CD14-positive monocyte (primary cell): Measurements from ENCODE around the gene PPP1R15B. TPM values are rescaled to one million over a fixed set of nuclear protein-coding genes. Genes with fewer than 3 reads are reported as not detected.

ENCODE experiments used
- DNase-seq, 3 donors: peaks; one replicate each; pipeline ENCODE4 v3.0.0-alpha.2; 2011 to 2022
- H2AFZ ChIP-seq: 2 replicates; pipeline ENCODE4 v1.6.0; 2012; ENCODE audit warnings: mild to moderate bottlenecking, low read depth, low read length, inconsistent platforms; ENCODE audit not compliant: insufficient read depth, poor library complexity, severe bottlenecking
- H3K27ac ChIP-seq, 2 donors: 1 replicate in 1 of 2; 2 replicates in 1 of 2; pipeline ENCODE4 v1.5.1; 2012 to 2013; ENCODE audit warnings: low read length in 2 of 2, control low read depth in 1 of 2, inconsistent platforms in 1 of 2, low read depth in 1 of 2, mild to moderate bottlenecking in 1 of 2
- H3K27me3 ChIP-seq, 2 donors: one replicate each; pipeline versions ENCODE4 v1.6.0 to v1.6.1; 2011 to 2013; ENCODE audit warnings: low read length in 2 of 2; ENCODE audit not compliant: control insufficient read depth in 2 of 2, insufficient read depth in 2 of 2
- H3K36me3 ChIP-seq, 2 donors: replicated peaks in 1 of 2; 1 replicate in 1 of 2; 2 replicates in 1 of 2; pipeline versions ENCODE4 v1.5.1 to v1.6.1; 2012 to 2013; ENCODE audit warnings: low read length in 2 of 2, control low read depth in 1 of 2, inconsistent platforms in 1 of 2, mild to moderate bottlenecking in 1 of 2; ENCODE audit not compliant: insufficient read depth in 2 of 2, control insufficient read depth in 1 of 2
- H3K4me1 ChIP-seq, 2 donors: 1 replicate in 1 of 2; 2 replicates in 1 of 2; pipeline versions ENCODE4 v1.5.1 to v1.6.1; 2012 to 2013; ENCODE audit warnings: low read length in 2 of 2, control low read depth in 1 of 2, inconsistent platforms in 1 of 2, mild to moderate bottlenecking in 1 of 2, moderate library complexity in 1 of 2; ENCODE audit not compliant: insufficient read depth in 2 of 2, control insufficient read depth in 1 of 2
- H3K4me2 ChIP-seq: replicated peaks from 2 replicates; pipeline ENCODE3; 2012; ENCODE audit warnings: low read length, moderate library complexity, mild to moderate bottlenecking; ENCODE audit not compliant: poor library complexity, severe bottlenecking; ENCODE audit errors: extremely low read depth
- H3K4me3 ChIP-seq, 3 experiments: fragments of 200-600 bp in 1 of 3; sonication (generic) in 1 of 3; replicated peaks in 1 of 3; 1 replicate in 2 of 3; 2 replicates in 1 of 3; pipeline ENCODE4 v1.5.1; 2011 to 2013; ENCODE audit warnings: low read length in 3 of 3, mild to moderate bottlenecking in 3 of 3, control low read depth in 2 of 3, low read depth in 2 of 3, inconsistent platforms in 1 of 3, moderate library complexity in 1 of 3
- H3K79me2 ChIP-seq: 2 replicates; pipeline ENCODE4 v1.6.0; 2012; ENCODE audit warnings: mild to moderate bottlenecking, control low read depth, inconsistent platforms, low read length, moderate library complexity; ENCODE audit not compliant: insufficient read depth
- H3K9ac ChIP-seq: 2 replicates; pipeline ENCODE4 v1.6.0; 2017; ENCODE audit warnings: low read length, mild to moderate bottlenecking; ENCODE audit not compliant: insufficient read depth, poor library complexity, severe bottlenecking
- H3K9me3 ChIP-seq, 2 donors: replicated peaks in 1 of 2; 1 replicate in 1 of 2; 2 replicates in 1 of 2; pipeline versions ENCODE4 v1.5.1 to v1.6.1; 2012 to 2013; ENCODE audit warnings: low read length in 2 of 2, control low read depth in 1 of 2; ENCODE audit not compliant: control insufficient read depth in 1 of 2, insufficient read depth in 1 of 2
- H4K20me1 ChIP-seq: 2 replicates; pipeline ENCODE4 v1.6.0; 2012; ENCODE audit warnings: mild to moderate bottlenecking, low read length, control low read depth, moderate library complexity; ENCODE audit not compliant: insufficient read depth
- H3K27ac Mint-ChIP-seq, 7 donors: one replicate each; pipeline ENCODE4 v1.8.0; 2020; ENCODE audit warnings: mild to moderate bottlenecking in 7 of 7, mixed read lengths in 7 of 7, moderate library complexity in 6 of 7, inconsistent platforms in 2 of 7
- H3K27me3 Mint-ChIP-seq, 3 donors: one replicate each; pipeline ENCODE4 v1.8.0; 2021 to 2022; ENCODE audit warnings: low read depth in 3 of 3, mild to moderate bottlenecking in 3 of 3, mixed read lengths in 3 of 3, moderate library complexity in 3 of 3, inconsistent platforms in 1 of 3
- H3K36me3 Mint-ChIP-seq, 2 donors: one replicate each; pipeline ENCODE4 v1.8.0; 2020; ENCODE audit warnings: mixed read lengths in 2 of 2, inconsistent platforms in 1 of 2, mild to moderate bottlenecking in 1 of 2
- H3K4me1 Mint-ChIP-seq: one replicate; pipeline ENCODE4 v1.8.0; 2020; ENCODE audit warnings: mild to moderate bottlenecking, mixed read lengths
- H3K4me3 Mint-ChIP-seq, 2 donors: one replicate each; pipeline ENCODE4 v1.8.0; 2020; ENCODE audit warnings: mild to moderate bottlenecking in 2 of 2, mixed read lengths in 2 of 2, moderate library complexity in 1 of 2
- H3K9me3 Mint-ChIP-seq, 7 donors: one replicate each; pipeline ENCODE4 v1.8.0; 2020 to 2022; ENCODE audit warnings: mixed read lengths in 7 of 7, mild to moderate bottlenecking in 6 of 7, moderate library complexity in 6 of 7, inconsistent platforms in 2 of 7
- CTCF ChIP-seq: fragments of 200-600 bp; IDR thresholded peaks from one replicate; pipeline ENCODE4 v1.8.0; 2022; ENCODE audit warnings: antibody characterized with exemption, mild to moderate bottlenecking
- WGBS: methylation state at CpG from one replicate; pipeline ENCODE4 v1.1.5; 2013; ENCODE audit warnings: missing lambda C conversion rate; ENCODE audit not compliant: insufficient coverage; 5-methylcytosine and 5-hydroxymethylcytosine counted together
- intact Hi-C, 2 donors: fragments of 100-400 bp; cut with micrococcal nuclease; formaldehyde crosslinking; loops; one replicate each; pipeline versions ENCODE4 v1.15.0 to v1.15.1; 2023
- polyA plus RNA-seq, 3 donors: library from polyadenylated mRNA; depleted of rRNA in 1 of 3; unstranded in 2 of 3; stranded (reverse) in 1 of 3; fragments of 300-500 nt in 2 of 3; fragments of >200 nt in 1 of 3; fragmentation: Illumina TruSeq in 2 of 3; gene quantifications; 1 replicate in 2 of 3; 2 replicates in 1 of 3; pipeline ENCODE4 v1.2.3, GENCODE V29; 2012 to 2021

Gene PPP1R15B
- polyA plus RNA-seq, 3 donors, result 31.1 to 117 (median 31.8) TPM

DNA sequence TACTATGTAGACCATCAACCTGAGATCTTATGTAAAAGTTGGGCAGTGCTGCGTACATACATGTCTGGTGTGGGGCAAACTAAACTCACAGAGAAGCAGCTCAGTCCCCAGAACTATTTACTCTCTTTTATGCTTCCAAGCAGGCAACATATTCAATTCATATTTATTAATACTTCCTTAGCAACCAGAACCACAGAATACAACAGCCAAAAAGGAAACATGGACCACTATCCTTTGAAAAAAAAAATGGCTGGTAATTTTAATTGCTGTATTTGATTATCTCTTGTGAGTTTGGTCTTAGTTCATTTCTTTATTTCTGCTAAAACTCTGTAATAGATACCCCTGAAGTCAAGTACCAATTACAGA is 1.5 kb upstream of the PPP1R15B start:
- Mint-ChIP-seq H3K9me3 (peaks cover 0 to 5% (median 0%) of the 10 kb centered on the region in 7 donors), H3K4me3 (no peak overlapping the region), H3K36me3 (peaks cover 3 to 5% of the 10 kb centered on the region in 2 donors), H3K4me1 (peaks cover 48% of the 10 kb centered on the region), H3K27me3 (peaks cover 0 to 2% (median 0%) of the 10 kb centered on the region in 3 donors), H3K27ac (peak overlapping the region; percentile 79 to 100 (median 100))
- peaks cover 32% of the 10 kb centered on the region for H4K20me1 ChIP-seq
- no peaks in the 10 kb centered on the region for H3K36me3 ChIP-seq
- no peak overlapping the region for H3K4me2 ChIP-seq
- no CpG with 5 or more reads among the region's 1 CpG for WGBS
- no peak for DNase-seq
- peaks cover 44% of the 10 kb centered on the region for H3K79me2 ChIP-seq
- no peak overlapping the region for H3K9ac ChIP-seq
- intact Hi-C loops, result loop anchor here (5.0 kb wide), 2 partner anchors 94 to 104 kb away; partner anchors contain the start of gene MDM4 (in 1 of the 2)
- H3K27me3 ChIP-seq, result no peaks in the 10 kb centered on the region
- peak overlapping the region; percentile 89 to 99 for H3K27ac ChIP-seq
- H3K9me3 ChIP-seq, result no peaks in the 10 kb centered on the region
- no peak overlapping the region for H2AFZ ChIP-seq
- H3K4me1 ChIP-seq, result peaks cover 39 to 47% of the 10 kb centered on the region in 2 donors
- TF ChIP-seq CTCF, result no peak
- no peak overlapping the region for H3K4me3 ChIP-seq

GRCh38 chr1:204410688-204411450 is 748 bp downstream of the PPP1R15B start:
- H2AFZ ChIP-seq, result peak overlapping the region; percentile 22
- peaks cover 8 to 20% of the 10 kb centered on the region in 2 donors for H3K36me3 Mint-ChIP-seq
- no peak for TF ChIP-seq CTCF
- peak overlapping the region; percentile 93 to 95 (median 95) for H3K4me3 ChIP-seq
- peaks cover 52% of the 10 kb centered on the region for H3K4me1 Mint-ChIP-seq
- peak; percentile 30 to 52 (median 45) for DNase-seq
- peaks cover 0 to 5% (median 0%) of the 10 kb centered on the region in 7 donors for H3K9me3 Mint-ChIP-seq
- peaks cover 55% of the 10 kb centered on the region for H4K20me1 ChIP-seq
- peaks cover 67% of the 10 kb centered on the region for H3K79me2 ChIP-seq
- H3K27ac Mint-ChIP-seq, result peak overlapping the region; percentile 100
- WGBS, result under 1% methylated on average over 38 of the region's 38 CpGs
- H3K27me3 Mint-ChIP-seq, result peaks cover 0 to 2% (median 0%) of the 10 kb centered on the region in 3 donors
- peak overlapping the region; percentile 93 for H3K4me2 ChIP-seq
- H3K4me1 ChIP-seq, result peaks cover 38 to 58% of the 10 kb centered on the region in 2 donors
- peaks cover 4 to 7% of the 10 kb centered on the region in 2 donors for H3K36me3 ChIP-seq
- H3K27me3 ChIP-seq, result no peaks in the 10 kb centered on the region
- no peaks in the 10 kb centered on the region for H3K9me3 ChIP-seq
- peak overlapping the region; percentile 99 for H3K9ac ChIP-seq
- intact Hi-C loops, result loop anchor here (5.0 kb wide), 2 partner anchors 96 to 106 kb away; partner anchors contain the start of gene MDM4 (in 1 of the 2)
- H3K4me3 Mint-ChIP-seq, result peak overlapping the region; percentile 97 to 99
- H3K27ac ChIP-seq, result peak overlapping the region; percentile 99 to 100
